Cerebellar cortex (tissue), 1 donor: ENCODE results near the gene TAP2.
"Not testable (repeated sequence)": the region's sequence is repeated elsewhere in the genome, so short reads cannot be mapped to it uniquely, and the experiment has no call there.

ENCODE experiments used
- DNase-seq: peaks from one replicate; pipeline ENCODE4 v3.0.0-alpha.2; 2015; ENCODE audit warnings: low spot score

Gene TAP2

DNA sequence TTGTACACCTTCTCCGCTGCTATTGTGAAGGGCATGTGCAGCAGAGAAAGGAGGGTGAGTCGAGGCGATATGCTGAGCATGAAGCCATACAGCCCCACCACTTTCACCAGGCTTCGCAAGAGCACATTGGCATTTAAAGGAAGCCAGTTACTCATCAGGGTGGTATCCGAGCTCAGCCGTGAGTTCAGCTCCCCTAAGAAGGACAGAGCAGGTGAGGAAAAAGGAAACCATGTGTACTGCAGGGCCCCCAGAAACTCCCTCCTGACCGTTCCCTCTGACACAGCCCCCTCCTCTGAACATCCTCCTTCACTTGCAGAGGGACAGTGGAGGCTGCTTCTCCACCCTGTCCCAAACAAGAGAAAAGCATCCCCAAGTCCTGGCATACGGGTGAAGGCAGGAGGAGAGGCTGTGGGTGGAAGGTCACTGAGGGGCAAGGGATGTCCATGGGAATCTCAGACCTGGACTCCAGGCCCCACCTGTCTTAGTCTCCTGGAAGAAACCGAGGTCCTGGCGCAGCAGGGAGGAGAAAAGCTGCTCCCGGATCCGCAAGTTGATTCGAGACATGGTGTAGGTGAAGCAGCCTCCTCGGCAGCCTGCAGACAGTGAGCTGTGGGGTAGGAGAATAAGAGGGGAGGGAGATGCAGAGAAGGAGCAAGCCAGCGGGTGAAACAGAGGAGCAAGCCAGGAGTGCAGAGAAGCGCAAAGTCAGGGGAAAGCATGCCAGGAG lies 3.2 kb downstream of the TAP2 start:
- DNase-seq = no peak

DNA sequence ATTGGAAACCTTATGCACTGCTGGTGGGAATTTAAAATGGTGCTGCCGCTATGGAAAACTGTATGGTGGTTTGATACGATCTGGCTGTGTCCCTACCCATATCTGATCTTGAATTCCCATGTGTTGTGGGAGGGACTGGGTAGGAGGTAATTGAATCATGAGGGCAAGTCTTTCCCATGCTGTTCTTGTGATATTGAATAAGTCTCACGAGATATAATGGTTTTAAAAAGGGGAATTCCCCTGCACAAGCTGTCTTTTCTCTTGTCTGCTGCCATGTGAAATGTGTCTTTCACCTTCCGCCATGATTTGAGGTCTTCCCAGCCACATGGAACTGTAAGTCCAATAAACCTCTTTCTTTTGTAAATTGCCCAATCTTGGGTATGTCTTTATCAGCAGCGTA lies 4.9 kb downstream of the TAP2 start:
- DNase-seq = no peak

DNA sequence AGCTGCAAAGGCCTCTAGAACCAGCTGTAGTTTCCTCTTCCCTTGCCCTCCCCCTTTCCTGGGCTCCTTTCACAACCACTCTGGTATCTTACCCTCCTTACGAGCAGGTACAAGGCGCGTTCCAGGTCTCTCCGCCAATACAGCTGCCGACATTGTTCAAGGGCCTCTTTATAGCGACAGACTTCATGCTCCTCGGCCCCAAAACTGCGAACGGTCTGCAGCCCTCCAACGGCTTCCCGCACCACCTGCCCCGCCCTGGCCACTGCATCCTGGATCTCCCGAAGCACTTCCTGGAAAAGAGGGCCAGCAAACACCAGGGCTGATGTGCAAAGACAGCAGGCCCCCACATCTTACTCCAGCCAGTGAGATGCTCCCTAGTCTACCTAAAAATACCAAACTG lies 6.0 kb downstream of the TAP2 start:
- no peak for DNase-seq

DNA sequence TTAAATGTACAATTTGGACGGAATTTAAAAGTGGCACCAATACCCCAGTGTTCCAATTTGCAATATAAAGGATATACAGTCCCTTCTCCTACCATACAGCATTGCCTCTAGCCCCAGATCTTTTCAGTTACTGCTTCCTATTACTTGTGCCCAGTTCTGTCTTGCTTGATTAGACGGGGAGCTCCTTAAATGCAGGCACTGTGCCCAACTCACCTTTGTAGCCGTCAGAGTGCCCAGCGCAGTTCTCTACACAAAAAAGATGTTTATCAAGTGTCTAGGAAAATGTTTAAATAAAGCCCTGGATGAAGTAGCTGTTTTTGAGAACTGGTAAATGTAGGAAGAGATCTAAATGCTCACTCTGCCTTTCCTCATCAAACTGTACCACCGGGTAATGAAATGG lies 7.6 kb downstream of the TAP2 start:
- no peak for DNase-seq

- no peak for DNase-seq
These were observed 8.5 kb downstream of the TAP2 start for GRCh38 chr6:32830017-32830416.

DNA sequence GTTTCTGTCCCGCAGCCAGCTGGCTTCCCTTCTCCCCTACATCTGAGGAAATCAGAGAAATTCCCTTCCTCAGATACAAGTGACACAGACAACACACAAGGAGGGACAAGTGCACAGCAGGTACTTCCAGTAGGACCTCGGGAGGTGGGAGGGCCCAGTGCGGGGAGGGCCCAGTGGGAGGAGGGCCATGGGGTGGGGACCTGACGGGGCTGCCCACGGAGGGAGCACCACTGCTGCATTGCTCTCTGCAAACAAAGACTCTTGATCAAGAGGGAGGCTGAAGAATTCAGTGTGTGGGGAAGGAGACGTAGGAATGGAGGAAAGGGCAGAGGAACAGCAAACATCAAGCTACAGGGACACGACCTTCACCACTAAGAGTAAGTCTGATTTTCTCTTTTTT lies 9.0 kb downstream of the TAP2 start:
- DNase-seq = no peak

DNA sequence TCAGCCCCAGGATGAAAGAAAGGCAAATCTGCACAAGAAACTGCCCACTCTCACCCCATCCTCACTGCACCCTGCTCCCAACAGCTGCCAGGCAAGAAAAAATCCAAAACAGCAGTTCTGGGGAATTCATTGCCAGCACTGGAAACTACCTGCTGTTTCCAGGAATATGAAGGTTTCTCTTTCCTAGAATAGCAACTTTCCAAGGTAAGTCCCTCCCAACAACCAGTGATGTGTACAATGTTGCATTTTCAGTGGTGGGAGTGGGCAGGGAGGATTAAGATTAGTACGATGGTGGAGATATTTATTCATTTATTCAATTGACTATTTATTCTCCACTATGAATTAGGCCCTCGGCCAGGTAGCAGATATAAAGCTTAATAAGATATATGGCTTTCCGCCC lies 11.5 kb downstream of the TAP2 start:
- no peak for DNase-seq

GRCh38 chr6:32825966-32826365 lies 12.6 kb downstream of the TAP2 start:
- DNase-seq = peak; percentile 44

DNA sequence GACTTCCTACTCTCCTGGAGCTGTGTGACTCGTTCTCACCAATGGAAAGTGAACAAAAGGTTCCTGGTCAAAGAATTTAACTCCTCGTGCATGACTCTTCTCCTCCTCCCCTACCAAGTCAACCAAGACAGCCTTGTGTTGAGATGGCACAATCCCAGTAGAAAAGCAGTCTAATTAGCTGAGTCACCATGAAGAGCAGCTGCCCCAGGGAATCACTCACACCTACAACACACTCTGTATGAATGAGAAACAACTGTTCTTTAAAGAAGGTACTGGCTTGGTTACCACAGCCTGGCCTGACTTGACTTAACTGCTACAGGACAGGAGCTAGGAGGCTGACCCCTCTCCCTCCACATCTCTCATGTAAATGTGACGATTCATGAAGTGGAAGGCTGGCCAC lies 18.8 kb downstream of the TAP2 start:
- no peak for DNase-seq

- no peak for DNase-seq
These were observed 19.7 kb downstream of the TAP2 start for GRCh38 chr6:32818867-32819266.

GRCh38 chr6:32816746-32817204 lies 21.8 kb downstream of the TAP2 start, which contains the start of gene HLA-DOB:
Gene HLA-DOB (minus strand): TSS chr6:32817002. CDS start chr6:32816951, 51 bp downstream.
- peak; percentile 8 for DNase-seq

DNA sequence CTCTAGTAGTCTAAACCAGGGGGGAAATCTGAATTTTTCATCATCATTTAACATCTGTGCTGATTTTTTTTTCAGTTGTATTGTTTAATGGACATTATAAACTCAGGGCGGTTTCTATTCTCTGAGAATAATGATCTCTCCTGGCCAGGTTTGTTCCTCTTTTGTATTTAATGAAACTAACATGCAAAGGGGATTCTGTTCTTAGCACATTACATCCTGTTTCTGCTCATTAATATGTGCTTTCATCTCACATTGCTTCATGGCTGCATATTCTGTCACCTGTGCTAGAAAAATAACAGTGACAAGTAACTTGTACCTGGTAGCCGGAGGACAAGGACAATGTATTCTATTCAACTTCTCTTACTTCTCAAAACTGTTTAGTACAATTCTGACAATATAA lies 22.5 kb downstream of the TAP2 start:
- no peak for DNase-seq

DNA sequence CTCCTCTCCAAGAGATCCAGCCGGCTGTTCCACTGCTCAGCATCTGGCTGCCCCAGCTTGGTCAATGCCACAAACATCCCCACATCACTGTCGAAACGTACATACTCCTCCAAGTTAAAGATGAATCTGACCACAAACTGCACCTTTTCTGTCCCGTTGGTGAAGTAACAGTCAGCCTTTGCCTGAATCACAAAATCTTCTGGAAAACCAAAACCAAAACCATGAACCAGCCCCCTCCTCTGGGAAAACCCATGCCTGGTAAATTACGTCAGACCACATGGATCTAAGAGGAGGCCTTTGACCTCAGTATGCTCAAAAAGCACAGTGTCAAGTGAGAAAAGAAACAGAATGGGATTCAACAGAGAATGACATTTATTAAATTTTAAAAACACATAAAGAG lies 23.4 kb downstream of the TAP2 start:
- no peak for DNase-seq

- DNase-seq = no peak
These were observed 24.4 kb downstream of the TAP2 start for GRCh38 chr6:32814145-32814544.

- no peak for DNase-seq
These were observed 29.4 kb downstream of the TAP2 start for GRCh38 chr6:32809171-32809570.

- DNase-seq = no peak
These were observed 31.4 kb downstream of the TAP2 start for GRCh38 chr6:32807020-32807580.

GRCh38 chr6:32805404-32805803 lies 33.1 kb downstream of the TAP2 start:
- DNase-seq = not testable (repeated sequence)

- DNase-seq = no peak
These were observed 35.1 kb downstream of the TAP2 start for GRCh38 chr6:32803416-32803815.

GRCh38 chr6:32799740-32800139 lies 38.8 kb downstream of the TAP2 start:
- no peak for DNase-seq

DNA sequence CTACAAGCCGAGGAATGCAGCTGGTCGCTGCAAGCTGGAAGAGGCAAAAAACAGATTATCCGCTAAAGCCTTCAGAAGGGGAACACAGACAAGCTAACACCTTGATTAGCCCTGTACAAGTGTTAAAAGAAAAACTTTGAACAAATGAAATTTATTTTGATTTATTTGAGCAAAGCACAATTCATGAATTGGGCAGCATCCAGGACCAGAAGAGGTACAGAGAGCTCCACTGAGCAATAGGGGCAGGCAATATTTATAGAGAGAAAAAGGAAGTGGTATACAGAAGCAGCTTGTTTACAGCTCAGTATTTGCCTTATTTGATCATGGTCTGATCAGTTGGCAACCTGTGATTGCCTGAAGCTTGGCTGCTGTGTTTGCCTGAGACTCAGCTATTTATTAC lies 39.4 kb downstream of the TAP2 start:
- DNase-seq = no peak

DNA sequence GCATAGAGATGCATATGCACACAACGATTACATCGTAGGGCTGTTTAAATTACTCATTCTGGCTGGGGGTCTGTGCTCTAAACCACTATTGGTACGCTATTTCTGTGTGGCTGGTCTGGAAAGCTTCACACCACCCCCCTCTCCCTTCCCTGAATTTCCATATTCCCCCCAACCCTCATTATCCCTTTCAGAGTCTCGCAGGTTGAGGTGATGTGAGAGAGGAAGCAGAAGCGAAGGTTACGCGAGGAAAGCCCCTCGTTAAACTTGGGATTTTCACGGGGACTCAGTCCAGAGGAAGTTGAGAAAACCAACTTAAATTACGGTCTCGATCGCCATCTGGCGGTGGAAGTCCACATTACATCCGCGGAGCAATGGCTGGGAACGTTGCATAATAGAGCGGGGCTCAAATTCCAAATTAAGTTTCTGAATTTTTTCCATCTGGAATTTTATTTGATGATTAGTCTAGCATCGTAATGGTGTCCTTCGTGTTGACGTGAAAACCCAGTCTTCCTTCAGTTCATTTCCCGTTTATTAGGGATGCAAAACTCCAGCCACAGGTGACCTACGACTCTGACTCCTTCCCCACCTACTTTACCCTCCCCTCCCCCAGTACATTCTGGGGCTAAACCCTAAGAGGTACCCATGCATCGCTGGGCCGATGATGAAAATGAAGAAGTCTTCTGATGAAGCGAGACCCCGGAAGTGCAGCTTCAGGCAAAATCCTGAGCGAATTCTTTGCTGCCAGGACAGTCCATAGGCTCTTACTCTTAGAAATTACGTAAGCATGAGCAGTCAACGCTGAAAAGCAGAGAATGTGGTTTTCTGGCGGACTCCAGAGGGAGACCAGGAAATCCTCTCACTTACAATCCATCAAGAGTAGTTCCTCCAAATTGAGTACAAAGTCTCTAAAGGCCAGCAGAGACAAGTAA lies 41.4 kb downstream of the TAP2 start:
- DNase-seq = peak; percentile 62

DNA sequence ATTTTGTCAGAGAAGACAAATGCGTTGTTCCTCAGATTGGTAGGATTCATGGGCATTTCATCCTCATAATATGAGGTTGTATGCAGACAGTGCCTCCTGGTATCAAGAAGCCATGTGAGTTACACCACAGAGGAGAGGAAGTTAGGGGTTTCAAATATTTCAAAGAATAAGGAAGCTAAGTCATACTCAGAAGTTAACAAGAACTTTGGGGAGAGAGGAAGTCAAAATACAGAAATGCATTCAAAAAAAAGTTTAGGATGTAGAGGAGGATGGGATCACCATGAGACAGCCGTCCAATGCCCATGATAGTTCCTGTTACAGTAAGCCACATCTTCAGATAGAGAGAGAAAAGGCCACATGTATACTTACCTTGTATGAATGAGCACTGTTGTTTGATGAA lies 44.0 kb downstream of the TAP2 start:
- DNase-seq = no peak

DNA sequence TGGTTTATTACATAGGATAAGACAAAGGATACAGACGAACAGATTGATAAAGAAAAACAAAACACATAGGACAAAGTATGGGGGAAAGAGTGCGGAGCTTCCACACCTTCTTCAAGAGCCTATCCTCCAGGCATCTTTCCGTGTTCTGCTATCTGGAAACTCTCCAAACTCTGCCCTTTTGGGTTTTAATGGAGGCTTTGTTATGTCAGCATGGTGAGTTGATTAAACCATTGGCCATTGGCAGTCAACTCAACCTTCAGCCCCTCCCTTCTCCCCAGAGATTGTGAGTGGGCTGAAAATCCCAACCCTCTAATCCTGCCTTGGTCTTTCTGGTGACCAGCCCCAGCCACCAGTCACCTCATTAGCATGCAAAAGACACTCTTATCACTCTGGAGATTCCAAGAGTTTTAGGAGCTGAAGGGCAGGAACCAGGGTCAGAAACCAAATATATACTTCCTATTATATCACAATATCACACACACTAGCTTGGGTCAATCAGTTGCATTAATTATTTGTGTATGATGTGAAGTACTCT lies 45.6 kb downstream of the TAP2 start:
- DNase-seq = no peak
